ENCODE measurements around the gene PCF11.
A peak's percentile ranks its signal among the peaks of the same experiment; 100 is the strongest.
"Not testable (repeated sequence)": the region's sequence is repeated elsewhere in the genome, so short reads cannot be mapped to it uniquely, and the experiment has no call there.

The PCF11 gene

GRCh38 chr11:83191491-83191890 is 34.6 kb downstream of the PCF11 start:
- Histone ChIP-seq H3K27me3 (ENCODE audit: low read depth) (no peaks in the 10 kb centered on the region), H3K36me3 (replicated peaks) (peaks cover 29% of the 10 kb centered on the region), H3K4me1 (peaks cover 15% of the 10 kb centered on the region), H3K4me3 (no peak overlapping the region), H3K9me3 (no peaks in the 10 kb centered on the region)
- DNase-seq (ENCODE audit: low spot score in 2 of 2), result no peak
- in situ Hi-C loops (cut with MboI; ENCODE audit: low sequenced_read_pairs), result no loop called here

GRCh38 chr11:83191986-83192385 is 35.1 kb downstream of the PCF11 start:
- Histone ChIP-seq H3K4me3 (peak overlapping the region; percentile 90), H3K36me3 (replicated peaks) (peaks cover 26% of the 10 kb centered on the region), H3K4me1 (peaks cover 15% of the 10 kb centered on the region), H3K9me3 (no peaks in the 10 kb centered on the region), H3K27me3 (ENCODE audit: low read depth) (no peaks in the 10 kb centered on the region)
- in situ Hi-C loops (cut with MboI; ENCODE audit: low sequenced_read_pairs), result no loop called here
- no peak for DNase-seq (ENCODE audit: low spot score in 2 of 2)

GRCh38 chr11:83192606-83193245 is 35.8 kb downstream of the PCF11 start:
- no peaks in the 10 kb centered on the region for H3K9me3 ChIP-seq
- H3K4me3 ChIP-seq, result peak overlapping the region; percentile 90
- H3K27me3 ChIP-seq (ENCODE audit: low read depth), result no peaks in the 10 kb centered on the region
- in situ Hi-C loops (cut with MboI; ENCODE audit: low sequenced_read_pairs), result no loop called here
- peaks cover 15% of the 10 kb centered on the region for H3K4me1 ChIP-seq
- DNase-seq (ENCODE audit: low spot score in 2 of 2), result no peak
- H3K36me3 ChIP-seq (replicated peaks), result peaks cover 20% of the 10 kb centered on the region

- Histone ChIP-seq H3K27me3 (ENCODE audit: low read depth) (no peaks in the 10 kb centered on the region), H3K9me3 (no peaks in the 10 kb centered on the region)
- in situ Hi-C loops (cut with MboI; ENCODE audit: low sequenced_read_pairs), result no loop called here
Observed at GRCh38 chr11:83193315-83194280, 36.7 kb downstream of the PCF11 start, which contains the start of gene ANKRD42. TSS of gene ANKRD42 (plus strand) at chr11:83193712. CDS start at chr11:83194671, 959 bp downstream.

GRCh38 chr11:83194281-83195142 is 37.6 kb downstream of the PCF11 start:
- DNase-seq (ENCODE audit: low spot score in 2 of 2), result peak; percentile 26 to 53
- peak overlapping the region; percentile 90 for H3K4me3 ChIP-seq
- in situ Hi-C loops (cut with MboI; ENCODE audit: low sequenced_read_pairs), result no loop called here
- no peaks in the 10 kb centered on the region for H3K9me3 ChIP-seq
- H3K27me3 ChIP-seq (ENCODE audit: low read depth), result no peaks in the 10 kb centered on the region
- H3K36me3 ChIP-seq (replicated peaks), result peaks cover 14% of the 10 kb centered on the region
- peaks cover 20% of the 10 kb centered on the region for H3K4me1 ChIP-seq

More at GRCh38 chr11:83193315-83194280, 36.7 kb downstream of the PCF11 start, which contains the start of gene ANKRD42:
- Histone ChIP-seq H3K36me3 (replicated peaks) (peaks cover 14% of the 10 kb centered on the region), H3K4me1 (peaks cover 15% of the 10 kb centered on the region), H3K4me3 (peak within 1 kb of the TSS; percentile 90)
- DNase-seq (ENCODE audit: low spot score in 2 of 2), result peak; percentile 95 to 96

GRCh38 chr11:83195143-83195466 is 38.2 kb downstream of the PCF11 start:
- H3K36me3 ChIP-seq (replicated peaks), result peaks cover 14% of the 10 kb centered on the region
- H3K4me3 ChIP-seq, result peak overlapping the region; percentile 90
- no peaks in the 10 kb centered on the region for H3K9me3 ChIP-seq
- no peaks in the 10 kb centered on the region for H3K27me3 ChIP-seq (ENCODE audit: low read depth)
- DNase-seq (ENCODE audit: low spot score in 2 of 2), result no peak
- in situ Hi-C loops (cut with MboI; ENCODE audit: low sequenced_read_pairs), result no loop called here
- peaks cover 22% of the 10 kb centered on the region for H3K4me1 ChIP-seq

GRCh38 chr11:83195649-83196048 is 38.7 kb downstream of the PCF11 start:
- Histone ChIP-seq H3K4me1 (peaks cover 22% of the 10 kb centered on the region), H3K4me3 (no peak overlapping the region)
- in situ Hi-C loops (cut with MboI; ENCODE audit: low sequenced_read_pairs), result no loop called here

GRCh38 chr11:83200035-83200434 is 43.1 kb downstream of the PCF11 start:
- Histone ChIP-seq H3K27me3 (ENCODE audit: low read depth) (no peaks in the 10 kb centered on the region), H3K36me3 (replicated peaks) (no peaks in the 10 kb centered on the region), H3K9me3 (no peaks in the 10 kb centered on the region), H3K4me1 (peaks cover 8% of the 10 kb centered on the region), H3K4me3 (no peak overlapping the region)
- no peak for DNase-seq (ENCODE audit: low spot score in 2 of 2)
- in situ Hi-C loops (cut with MboI; ENCODE audit: low sequenced_read_pairs), result no loop called here

More at GRCh38 chr11:83195649-83196048, 38.7 kb downstream of the PCF11 start:
- no peaks in the 10 kb centered on the region for H3K9me3 ChIP-seq
- no peaks in the 10 kb centered on the region for H3K27me3 ChIP-seq (ENCODE audit: low read depth)
- H3K36me3 ChIP-seq (replicated peaks), result peaks cover 12% of the 10 kb centered on the region
- DNase-seq (ENCODE audit: low spot score in 2 of 2), result no peak

- no peaks in the 10 kb centered on the region for H3K4me1 ChIP-seq
- DNase-seq (ENCODE audit: low spot score in 2 of 2), result no peak
- no peak overlapping the region for H3K4me3 ChIP-seq
- no peaks in the 10 kb centered on the region for H3K27me3 ChIP-seq (ENCODE audit: low read depth)
- H3K9me3 ChIP-seq, result no peaks in the 10 kb centered on the region
- H3K36me3 ChIP-seq (replicated peaks), result no peaks in the 10 kb centered on the region
- in situ Hi-C loops (cut with MboI; ENCODE audit: low sequenced_read_pairs), result no loop called here
Observed at GRCh38 chr11:83205608-83206185, 48.8 kb downstream of the PCF11 start.

- Histone ChIP-seq H3K36me3 (replicated peaks) (no peaks in the 10 kb centered on the region), H3K4me3 (no peak overlapping the region), H3K27me3 (ENCODE audit: low read depth) (no peaks in the 10 kb centered on the region), H3K9me3 (no peaks in the 10 kb centered on the region), H3K4me1 (no peaks in the 10 kb centered on the region)
- no peak for DNase-seq (ENCODE audit: low spot score in 2 of 2)
- in situ Hi-C loops (cut with MboI; ENCODE audit: low sequenced_read_pairs), result no loop called here
Observed at GRCh38 chr11:83206221-83206620, 49.3 kb downstream of the PCF11 start.

- H3K4me3 ChIP-seq; in situ Hi-C loops (cut with MboI; ENCODE audit: low sequenced_read_pairs); H3K4me1 ChIP-seq; H3K9me3 ChIP-seq; H3K36me3 ChIP-seq (replicated peaks); DNase-seq (ENCODE audit: low spot score in 2 of 2); H3K27me3 ChIP-seq (ENCODE audit: low read depth): not testable (repeated sequence)
Observed at GRCh38 chr11:83206771-83207382, 49.9 kb downstream of the PCF11 start.

- no peaks in the 10 kb centered on the region for H3K36me3 ChIP-seq (replicated peaks)
- no peaks in the 10 kb centered on the region for H3K27me3 ChIP-seq (ENCODE audit: low read depth)
- in situ Hi-C loops (cut with MboI; ENCODE audit: low sequenced_read_pairs), result no loop called here
- H3K4me1 ChIP-seq, result no peaks in the 10 kb centered on the region
- H3K9me3 ChIP-seq, result no peaks in the 10 kb centered on the region
- no peak overlapping the region for H3K4me3 ChIP-seq
- no peak for DNase-seq (ENCODE audit: low spot score in 2 of 2)
Observed at GRCh38 chr11:83219095-83219494, 62.2 kb downstream of the PCF11 start.

GRCh38 chr11:83220260-83220659 is 63.3 kb downstream of the PCF11 start:
- no peaks in the 10 kb centered on the region for H3K27me3 ChIP-seq (ENCODE audit: low read depth)
- no peaks in the 10 kb centered on the region for H3K9me3 ChIP-seq
- no peaks in the 10 kb centered on the region for H3K4me1 ChIP-seq
- in situ Hi-C loops (cut with MboI; ENCODE audit: low sequenced_read_pairs), result no loop called here
- DNase-seq (ENCODE audit: low spot score in 2 of 2), result no peak
- no peaks in the 10 kb centered on the region for H3K36me3 ChIP-seq (replicated peaks)
- H3K4me3 ChIP-seq, result no peak overlapping the region

All from HAP-1 (cell line).